Trophoblast cell (in vitro differentiated cells and primary cell): ENCODE measurements around the gene CARD18.

Experiments
- DNase-seq, 2 donors: peaks; one replicate each; pipeline ENCODE4 v3.0.0-alpha.2; 2016
- H2AFZ ChIP-seq: 2 replicates; pipeline ENCODE4 v1.6.1; 2013; ENCODE audit warnings: low read length, moderate library complexity, mild to moderate bottlenecking; ENCODE audit not compliant: insufficient read depth, poor library complexity
- H2AK5ac ChIP-seq: 2 replicates; pipeline ENCODE4 v1.6.1; 2013; ENCODE audit warnings: mild to moderate bottlenecking, low read length
- H2BK120ac ChIP-seq: 2 replicates; pipeline ENCODE4 v1.6.1; 2013; ENCODE audit warnings: low read length, mild to moderate bottlenecking, moderate library complexity; ENCODE audit not compliant: insufficient read depth, poor library complexity
- H2BK12ac ChIP-seq: 2 replicates; pipeline ENCODE4 v1.6.1; 2013; ENCODE audit warnings: mild to moderate bottlenecking, low read length, moderate library complexity
- H2BK5ac ChIP-seq: 2 replicates; pipeline ENCODE4 v1.6.1; 2013; ENCODE audit warnings: low read length, low read depth, moderate library complexity, mild to moderate bottlenecking; ENCODE audit not compliant: poor library complexity
- H3K14ac ChIP-seq: 2 replicates; pipeline ENCODE4 v1.6.1; 2013; ENCODE audit warnings: mild to moderate bottlenecking, low read length
- H3K18ac ChIP-seq: 2 replicates; pipeline ENCODE4 v1.6.1; 2013; ENCODE audit warnings: mild to moderate bottlenecking, low read length
- H3K23ac ChIP-seq: 2 replicates; pipeline ENCODE4 v1.6.1; 2013; ENCODE audit warnings: low read length
- H3K27ac ChIP-seq: 2 replicates; pipeline ENCODE4 v1.5.1; 2013; ENCODE audit warnings: low read depth, mild to moderate bottlenecking, inconsistent platforms, low read length, moderate library complexity
- H3K27me3 ChIP-seq: 2 replicates; pipeline ENCODE4 v1.6.1; 2013; ENCODE audit warnings: inconsistent platforms, mild to moderate bottlenecking, low read length, moderate library complexity; ENCODE audit not compliant: insufficient read depth
- H3K36me3 ChIP-seq, 2 experiments: 1 replicate in 1 of 2; 2 replicates in 1 of 2; pipeline ENCODE4 v1.6.1; 2013; ENCODE audit warnings: low read length in 2 of 2, mild to moderate bottlenecking in 2 of 2, moderate library complexity in 1 of 2; ENCODE audit not compliant: insufficient read depth in 2 of 2, control insufficient read depth in 1 of 2
- H3K4ac ChIP-seq: 2 replicates; pipeline ENCODE4 v1.6.1; 2013; ENCODE audit warnings: low read depth, mild to moderate bottlenecking, low read length, moderate library complexity
- H3K4me1 ChIP-seq, 2 experiments: 1 replicate in 1 of 2; 2 replicates in 1 of 2; pipeline ENCODE4 v1.6.1; 2013; ENCODE audit warnings: low read length in 2 of 2, mild to moderate bottlenecking in 2 of 2, moderate library complexity in 1 of 2; ENCODE audit not compliant: insufficient read depth in 2 of 2, control insufficient read depth in 1 of 2
- H3K4me2 ChIP-seq: 2 replicates; pipeline ENCODE4 v1.6.1; 2013; ENCODE audit warnings: inconsistent platforms, mild to moderate bottlenecking, low read length, moderate library complexity
- H3K4me3 ChIP-seq: 2 replicates; pipeline ENCODE4 v1.5.1; 2013; ENCODE audit warnings: mild to moderate bottlenecking, low read depth, low read length, inconsistent platforms
- H3K79me1 ChIP-seq: one replicate; pipeline ENCODE4 v1.6.1; 2013; ENCODE audit warnings: low read length
- H3K79me2 ChIP-seq: 2 replicates; pipeline ENCODE4 v1.6.1; 2013; ENCODE audit warnings: low read length, mild to moderate bottlenecking; ENCODE audit not compliant: control insufficient read depth, insufficient read depth, poor library complexity
- H3K9ac ChIP-seq: 2 replicates; pipeline ENCODE4 v1.6.1; 2013; ENCODE audit warnings: mild to moderate bottlenecking, low read length
- H3K9me3 ChIP-seq: 2 replicates; pipeline ENCODE4 v1.6.1; 2013; ENCODE audit warnings: low read depth, mild to moderate bottlenecking, control low read depth, inconsistent platforms, low read length; ENCODE audit not compliant: insufficient read depth
- H4K12ac ChIP-seq: 2 replicates; pipeline ENCODE4 v1.6.1; 2013; ENCODE audit warnings: low read depth, mild to moderate bottlenecking, low read length, moderate library complexity
- H4K8ac ChIP-seq: 2 replicates; pipeline ENCODE4 v1.6.1; 2013; ENCODE audit warnings: low read depth, mild to moderate bottlenecking, low read length, moderate library complexity
- H4K91ac ChIP-seq: one replicate; pipeline ENCODE4 v1.6.1; 2013; ENCODE audit warnings: low read depth, mild to moderate bottlenecking, low read length, moderate library complexity
- WGBS: extraction: QIAGEN DNeasy Blood & Tissue Kit; methylation state at CpG from one replicate; pipeline ENCODE4 v1.1.7; 2013; ENCODE audit warnings: missing lambda C conversion rate; ENCODE audit not compliant: insufficient read length, insufficient coverage; ENCODE audit errors: extremely low coverage; 5-methylcytosine and 5-hydroxymethylcytosine counted together

The CARD18 gene

DNA sequence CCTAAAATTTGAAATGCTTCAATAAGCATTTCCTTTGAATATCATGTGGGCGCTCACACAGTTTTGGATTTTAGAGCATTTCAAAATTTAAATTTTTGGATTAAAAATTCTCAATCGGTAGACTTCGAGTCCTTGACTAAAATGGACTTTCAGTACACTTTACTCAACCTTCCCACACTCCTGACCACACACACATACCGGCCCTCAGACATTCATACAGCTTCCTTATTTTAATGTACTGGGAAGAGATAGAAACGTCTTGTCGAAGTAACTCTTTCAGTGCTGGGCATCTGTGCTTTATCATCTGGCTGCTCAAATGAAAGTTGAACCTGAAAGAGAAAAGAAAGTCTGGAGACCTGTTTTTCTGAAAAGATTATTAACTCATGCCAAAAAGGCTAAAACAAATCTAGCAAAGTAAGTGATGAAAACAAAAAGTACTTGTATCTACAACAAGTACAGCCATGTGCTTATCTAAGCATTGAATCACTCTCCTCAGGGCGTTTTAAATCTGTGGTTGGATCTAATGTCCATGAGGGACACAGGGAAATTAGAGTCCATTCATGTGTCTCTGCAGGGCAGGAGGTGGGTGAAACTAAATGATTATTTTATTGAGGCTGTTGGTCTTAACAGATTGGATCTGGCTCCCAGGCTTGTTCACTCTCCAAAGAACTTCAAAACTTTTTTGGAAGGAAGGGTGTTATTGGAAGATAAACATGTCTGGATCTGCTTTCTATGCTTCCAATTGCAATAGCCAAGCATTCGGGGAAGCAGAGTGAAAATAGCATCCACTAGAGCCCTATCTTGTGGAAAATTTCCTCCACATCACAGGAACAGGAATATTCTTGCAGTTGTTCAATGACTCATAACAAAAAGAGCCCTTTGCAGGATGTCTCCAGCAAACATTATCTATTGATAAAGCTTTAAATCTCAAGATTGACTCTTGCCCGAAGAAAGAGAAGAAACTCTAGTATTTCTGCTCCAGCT lies 47.0 kb downstream of the CARD18 start:
- H2AK5ac ChIP-seq: no peak overlapping the region
- H3K79me2 ChIP-seq: no peaks in the 10 kb centered on the region
- H3K27ac ChIP-seq: no peak overlapping the region
- WGBS: no CpG with 5 or more reads among the region's 9 CpGs
- H3K9ac ChIP-seq: no peak overlapping the region
- H3K79me1 ChIP-seq: no peaks in the 10 kb centered on the region
- no peak overlapping the region for H3K14ac ChIP-seq
- no peak overlapping the region for H2AFZ ChIP-seq
- H3K4me2 ChIP-seq: no peak overlapping the region
- no peaks in the 10 kb centered on the region for H3K36me3 ChIP-seq
- H2BK12ac ChIP-seq: no peak overlapping the region
- no peak overlapping the region for H4K91ac ChIP-seq
- DNase-seq: peak; percentile 47 to 58
- no peak overlapping the region for H3K23ac ChIP-seq
- H3K4ac ChIP-seq: no peak overlapping the region
- H4K12ac ChIP-seq: no peak overlapping the region
- no peak overlapping the region for H4K8ac ChIP-seq
- H3K4me1 ChIP-seq: no peaks in the 10 kb centered on the region
- no peaks in the 10 kb centered on the region for H3K27me3 ChIP-seq
- no peaks in the 10 kb centered on the region for H3K9me3 ChIP-seq
- H3K4me3 ChIP-seq: no peak overlapping the region
- H2BK5ac ChIP-seq: no peak overlapping the region
- no peak overlapping the region for H3K18ac ChIP-seq
- no peak overlapping the region for H2BK120ac ChIP-seq
